Non-pigmented ciliary epithelial cell (primary cell): Measurements from ENCODE around the gene BLMH.
"Not testable (repeated sequence)": the region's sequence is repeated elsewhere in the genome, so short reads cannot be mapped to it uniquely, and the experiment has no call there.

Experiments used
- DNase-seq: peaks from one replicate; pipeline ENCODE4 v3.0.0-alpha.2; 2010; ENCODE audit warnings: low read depth

Gene BLMH

GRCh38 chr17:30248786-30249185 is 43.0 kb downstream of the BLMH start:
- DNase-seq, result no peak

GRCh38 chr17:30246460-30246859 is 45.3 kb downstream of the BLMH start:
- no peak for DNase-seq

GRCh38 chr17:30244853-30245385 is 46.8 kb downstream of the BLMH start:
- DNase-seq, result peak; percentile 10

GRCh38 chr17:30243568-30243967 is 48.2 kb downstream of the BLMH start:
- DNase-seq, result no peak

- no peak for DNase-seq
Measured at GRCh38 chr17:30243002-30243401, 48.7 kb downstream of the BLMH start.

GRCh38 chr17:30241051-30241450 is 50.7 kb downstream of the BLMH start:
- no peak for DNase-seq

GRCh38 chr17:30240177-30240576 is 51.6 kb downstream of the BLMH start:
- no peak for DNase-seq

- DNase-seq, result no peak
Measured at GRCh38 chr17:30239089-30239462, 52.7 kb downstream of the BLMH start.

GRCh38 chr17:30238387-30239088 is 53.2 kb downstream of the BLMH start:
- no peak for DNase-seq

- DNase-seq, result no peak
Measured at GRCh38 chr17:30238003-30238344, 53.8 kb downstream of the BLMH start.

GRCh38 chr17:30237296-30238002 is 54.3 kb downstream of the BLMH start:
- no peak for DNase-seq

- DNase-seq, result no peak
Measured at GRCh38 chr17:30236766-30237165, 55.0 kb downstream of the BLMH start.

GRCh38 chr17:30236297-30236624 is 55.5 kb downstream of the BLMH start:
- no peak for DNase-seq

GRCh38 chr17:30235386-30236296 is 56.1 kb downstream of the BLMH start, which contains the start of gene SLC6A4:
TSS of gene SLC6A4 (minus strand) at chr17:30235697. CDS start at chr17:30221958, 13,739 bp downstream.
- no peak for DNase-seq

- no peak for DNase-seq
Measured at GRCh38 chr17:30234964-30235363, 56.8 kb downstream of the BLMH start.

- DNase-seq, result no peak
Measured at GRCh38 chr17:30234296-30234695, 57.4 kb downstream of the BLMH start.

GRCh38 chr17:30232824-30233427 is 58.8 kb downstream of the BLMH start:
- DNase-seq, result no peak

GRCh38 chr17:30232015-30232823 is 59.5 kb downstream of the BLMH start:
- no peak for DNase-seq

- no peak for DNase-seq
Measured at GRCh38 chr17:30230596-30231125, 61.1 kb downstream of the BLMH start.

GRCh38 chr17:30230009-30230408 is 61.7 kb downstream of the BLMH start:
- DNase-seq, result not testable (repeated sequence)

GRCh38 chr17:30229012-30229411 is 62.7 kb downstream of the BLMH start:
- DNase-seq, result no peak
